ENCODE measurements around the gene BPNT1. TPM values are rescaled to one million over a fixed set of nuclear protein-coding genes. Genes with fewer than 3 reads are reported as not detected.

The BPNT1 gene
- total RNA-seq, 4 donors from 2014 or later: 21.5 to 77.9 (median 56.7) TPM

DNA sequence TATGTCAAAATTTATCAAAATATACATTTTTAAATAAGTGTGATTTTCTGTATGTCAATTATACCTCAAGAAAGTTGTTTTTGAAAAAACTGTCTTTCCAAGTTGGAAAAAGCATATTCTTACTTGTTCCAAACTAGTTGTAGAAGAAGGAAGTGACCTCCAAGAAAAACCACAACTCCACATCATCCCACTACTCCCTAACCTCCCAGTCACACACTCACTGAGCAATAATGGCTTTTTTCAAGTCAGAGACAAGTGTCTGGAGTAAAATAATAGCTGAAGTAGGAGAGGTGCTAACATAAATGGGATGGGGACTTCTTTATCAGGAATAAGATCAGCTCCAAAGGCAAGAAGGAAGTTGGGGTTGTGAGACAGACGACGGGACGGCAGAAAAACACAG is 56.7 kb downstream of the BPNT1 start:
- TF ChIP-seq, protein P1, sequence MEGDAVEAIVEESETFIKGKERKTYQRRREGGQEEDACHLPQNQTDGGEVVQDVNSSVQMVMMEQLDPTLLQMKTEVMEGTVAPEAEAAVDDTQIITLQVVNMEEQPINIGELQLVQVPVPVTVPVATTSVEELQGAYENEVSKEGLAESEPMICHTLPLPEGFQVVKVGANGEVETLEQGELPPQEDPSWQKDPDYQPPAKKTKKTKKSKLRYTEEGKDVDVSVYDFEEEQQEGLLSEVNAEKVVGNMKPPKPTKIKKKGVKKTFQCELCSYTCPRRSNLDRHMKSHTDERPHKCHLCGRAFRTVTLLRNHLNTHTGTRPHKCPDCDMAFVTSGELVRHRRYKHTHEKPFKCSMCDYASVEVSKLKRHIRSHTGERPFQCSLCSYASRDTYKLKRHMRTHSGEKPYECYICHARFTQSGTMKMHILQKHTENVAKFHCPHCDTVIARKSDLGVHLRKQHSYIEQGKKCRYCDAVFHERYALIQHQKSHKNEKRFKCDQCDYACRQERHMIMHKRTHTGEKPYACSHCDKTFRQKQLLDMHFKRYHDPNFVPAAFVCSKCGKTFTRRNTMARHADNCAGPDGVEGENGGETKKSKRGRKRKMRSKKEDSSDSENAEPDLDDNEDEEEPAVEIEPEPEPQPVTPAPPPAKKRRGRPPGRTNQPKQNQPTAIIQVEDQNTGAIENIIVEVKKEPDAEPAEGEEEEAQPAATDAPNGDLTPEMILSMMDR (IDR thresholded peaks at IDR 0.05): no peak
- TF ChIP-seq POLR2A (IDR thresholded peaks at IDR 0.05): no peak
- DNase-seq: no peak
- H3K4me1 ChIP-seq: no peaks in the 10 kb centered on the region
- no peaks in the 10 kb centered on the region for H3K9me3 ChIP-seq
- H3K4me3 ChIP-seq: no peak overlapping the region
- peaks cover 0 to 58% (median 0%) of the 10 kb centered on the region in 3 donors for H3K36me3 ChIP-seq
- H3K27me3 ChIP-seq: no peaks in the 10 kb centered on the region
- H3K27ac ChIP-seq: no peak overlapping the region

DNA sequence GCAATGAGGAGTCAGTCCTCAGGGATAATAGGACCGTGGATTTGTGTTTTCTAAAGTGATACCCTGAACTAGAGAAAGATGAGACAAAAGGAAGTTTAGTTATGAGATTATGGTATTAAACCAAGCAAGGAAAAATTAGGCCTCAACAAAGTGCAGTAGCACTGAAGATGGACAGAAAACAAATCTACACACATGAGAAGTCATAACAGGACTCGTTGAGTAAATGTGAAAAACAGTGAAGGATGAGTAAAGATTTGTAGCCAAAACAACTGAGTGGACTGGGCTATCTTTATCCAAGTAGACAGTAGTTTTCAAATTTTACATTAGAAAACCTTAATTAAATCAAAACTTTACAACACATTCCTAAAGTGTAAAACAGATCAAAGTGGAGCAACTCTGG is 58.3 kb downstream of the BPNT1 start:
- no peaks in the 10 kb centered on the region for H3K27me3 ChIP-seq
- H3K4me3 ChIP-seq: no peak overlapping the region
- peaks cover 0 to 70% (median 0%) of the 10 kb centered on the region in 3 donors for H3K36me3 ChIP-seq
- TF ChIP-seq, protein P1 (IDR thresholded peaks at IDR 0.05): no peak
- TF ChIP-seq POLR2A (IDR thresholded peaks at IDR 0.05): no peak
- no peak overlapping the region for H3K27ac ChIP-seq
- no peak for DNase-seq
- H3K4me1 ChIP-seq: no peaks in the 10 kb centered on the region
- H3K9me3 ChIP-seq: no peaks in the 10 kb centered on the region

GRCh38 chr1:220028346-220028895 is 61.2 kb downstream of the BPNT1 start:
- no peaks in the 10 kb centered on the region for H3K27me3 ChIP-seq
- DNase-seq: no peak
- peaks cover 0 to 89% (median 0%) of the 10 kb centered on the region in 3 donors for H3K36me3 ChIP-seq
- no peak overlapping the region for H3K4me3 ChIP-seq
- no peaks in the 10 kb centered on the region for H3K4me1 ChIP-seq
- H3K27ac ChIP-seq: no peak overlapping the region
- no peaks in the 10 kb centered on the region for H3K9me3 ChIP-seq
- TF ChIP-seq POLR2A (IDR thresholded peaks at IDR 0.05): no peak
- TF ChIP-seq, protein P1 (IDR thresholded peaks at IDR 0.05): no peak

- no peaks in the 10 kb centered on the region for H3K4me1 ChIP-seq
- peaks cover 0 to 92% (median 0%) of the 10 kb centered on the region in 3 donors for H3K36me3 ChIP-seq
- no peak for DNase-seq
- no peaks in the 10 kb centered on the region for H3K27me3 ChIP-seq
- no peak overlapping the region for H3K4me3 ChIP-seq
- TF ChIP-seq, protein P1 (IDR thresholded peaks at IDR 0.05): no peak
- no peak for TF ChIP-seq POLR2A (IDR thresholded peaks at IDR 0.05)
- H3K9me3 ChIP-seq: no peaks in the 10 kb centered on the region
- H3K27ac ChIP-seq: no peak overlapping the region
Measured at GRCh38 chr1:220019071-220019470, 70.5 kb downstream of the BPNT1 start.

DNA sequence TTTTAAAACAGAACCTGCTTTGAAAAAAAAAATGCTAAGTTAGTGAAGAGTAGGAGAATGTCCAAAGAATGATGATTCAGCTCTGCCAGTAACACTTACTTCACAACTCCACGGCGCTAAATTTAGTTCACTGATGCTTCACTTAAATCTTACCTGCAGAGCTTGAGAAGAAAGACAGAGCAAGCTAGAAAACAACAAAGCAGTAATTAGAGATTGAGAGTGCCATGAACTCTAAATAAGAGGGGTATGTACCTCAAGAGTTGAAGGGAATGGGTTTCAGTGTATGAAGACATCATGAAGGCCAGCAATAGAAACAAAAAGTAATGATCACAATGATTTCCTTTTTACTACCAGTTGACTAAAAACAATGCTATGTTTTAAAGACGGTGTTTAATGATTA is 76.1 kb downstream of the BPNT1 start:
- H3K36me3 ChIP-seq: peaks cover 0 to 75% (median 0%) of the 10 kb centered on the region in 3 donors
- DNase-seq: no peak
- no peak overlapping the region for H3K27ac ChIP-seq

More for the DNA sequence above, 76.1 kb downstream of the BPNT1 start:
- no peaks in the 10 kb centered on the region for H3K27me3 ChIP-seq
- no peak for TF ChIP-seq POLR2A (IDR thresholded peaks at IDR 0.05)
- TF ChIP-seq, protein P1 (IDR thresholded peaks at IDR 0.05): no peak
- no peak overlapping the region for H3K4me3 ChIP-seq
- no peaks in the 10 kb centered on the region for H3K4me1 ChIP-seq
- H3K9me3 ChIP-seq: no peaks in the 10 kb centered on the region

Data from Peyer's patch (tissue), 4 donors.